AG04449 (cell line): ENCODE measurements around the gene SPEG.
A peak's percentile ranks its signal among the peaks of the same experiment; 100 is the strongest.

Source experiments
- CTCF ChIA-PET: fragments of 350-600 bp; formaldehyde crosslinking; extraction: SDS; loops from one replicate; lab custom pipeline; 2021; ENCODE audit warnings: antibody characterized with exemption; lab: Yijun Ruan, JAX
- POLR2A ChIA-PET: fragments of 400-600, 350-600 bp; formaldehyde crosslinking; extraction: SDS; loops from one replicate; lab custom pipeline; 2020; ENCODE audit warnings: antibody characterized with exemption, inconsistent platforms; lab: Yijun Ruan, JAX
- DNase-seq: peaks from one replicate; pipeline ENCODE4 v3.0.0-alpha.2; 2010; ENCODE audit warnings: low read depth, low spot score
- H3K4me3 ChIP-seq: 2 replicates; pipeline ENCODE4 v1.5.1; 2011; ENCODE audit warnings: low read depth, mild to moderate bottlenecking, control low read depth, low read length
- CTCF ChIP-seq: IDR thresholded peaks from one replicate; pipeline ENCODE4 v1.5.1; 2011; ENCODE audit warnings: mild to moderate bottlenecking, moderate library complexity, low read length, control low read depth, inconsistent platforms; ENCODE audit not compliant: insufficient read depth; ENCODE audit errors: missing control alignments

The SPEG gene

GRCh38 chr2:219521066-219521880 is 86.6 kb downstream of the SPEG start:
- CTCF ChIA-PET = interaction anchor here (0.9 to 39.0 kb wide), 19 partner anchors 4 to 242 kb away, joined by 3 to 1084 read pairs (median 7); partner anchors contain the start of genes ASIC4, CHPF, DNAJB2 and GMPPA
- peak; percentile 94 for TF ChIP-seq CTCF
- DNase-seq = no peak
- H3K4me3 ChIP-seq = no peak overlapping the region; the same call in none of the 2 replicates
- POLR2A ChIA-PET = interaction anchor here (0.9 to 1.9 kb wide), 9 partner anchors 9 to 52 kb away, joined by 3 to 5 read pairs (median 4); partner anchors contain the start of gene GMPPA

- POLR2A ChIA-PET = interaction anchor here (0.7 to 1.9 kb wide), 8 partner anchors 7 to 62 kb away, joined by 3 to 5 read pairs (median 4); partner anchors contain the start of gene GMPPA
- peak; percentile 40 for DNase-seq
- TF ChIP-seq CTCF = peak; percentile 20
- H3K4me3 ChIP-seq = peak overlapping the region; percentile 25
- CTCF ChIA-PET = interaction anchor here (0.9 to 39.0 kb wide), 16 partner anchors 3 to 243 kb away, joined by 3 to 1084 read pairs (median 16); partner anchors contain the start of genes ASIC4, CHPF, DNAJB2 and DNPEP
Measured at GRCh38 chr2:219522111-219523030, 87.7 kb downstream of the SPEG start.

GRCh38 chr2:219523031-219523671 is 88.5 kb downstream of the SPEG start:
- TF ChIP-seq CTCF = no peak
- H3K4me3 ChIP-seq = no peak overlapping the region
- CTCF ChIA-PET = interaction anchor here (0.7 to 39.0 kb wide), 10 partner anchors 2 to 228 kb away, joined by 3 to 1084 read pairs (median 142); partner anchors contain the start of genes ASIC4, CHPF, DNPEP and GMPPA
- DNase-seq = no peak
- POLR2A ChIA-PET = no interaction called here

- no peak overlapping the region for H3K4me3 ChIP-seq
- no peak for DNase-seq
- CTCF ChIA-PET = interaction anchor here (1.0 to 20.4 kb wide), 7 partner anchors 16 to 230 kb away, joined by 3 to 1084 read pairs (median 178); partner anchors contain the start of genes ASIC4, CHPF, DNPEP and GMPPA
- POLR2A ChIA-PET = interaction anchor here (0.7 to 1.5 kb wide), 3 partner anchors 13 to 67 kb away, joined by 3 to 4 read pairs (median 3); partner anchors contain the start of genes CHPF and TMEM198
- no peak for TF ChIP-seq CTCF
Measured at GRCh38 chr2:219524817-219525216, 90.2 kb downstream of the SPEG start.

GRCh38 chr2:219525533-219526232 is 91.0 kb downstream of the SPEG start:
- no peak for DNase-seq
- no peak overlapping the region for H3K4me3 ChIP-seq
- CTCF ChIA-PET = interaction anchor here (0.9 to 20.4 kb wide), 8 partner anchors 15 to 136 kb away, joined by 3 to 1084 read pairs (median 142); partner anchors contain the start of genes ASIC4, CHPF, DNPEP and GMPPA
- POLR2A ChIA-PET = interaction anchor here (0.7 to 1.5 kb wide), 4 partner anchors 14 to 68 kb away, joined by 3 to 4 read pairs (median 3); partner anchors contain the start of genes CHPF and TMEM198
- TF ChIP-seq CTCF = no peak
